K562 (cell line): ENCODE data around the gene RASGRP4. TPM values are rescaled to one million over a fixed set of nuclear protein-coding genes. Genes with fewer than 3 reads are reported as not detected.
"Not testable (repeated sequence)": the region's sequence is repeated elsewhere in the genome, so short reads cannot be mapped to it uniquely, and the experiment has no call there.

Experiments
- ATAC-seq: fragments of 200-7000 bp; cut with Tn5 transposase; 3 replicates; pipeline ENCODE4 v1.9.1; 2020; ENCODE audit warnings: moderate library complexity
- BruUV-seq: library from RNA; stranded (reverse); fragments of 400-500 nt; replicated peaks from 2 replicates; lab custom pipeline; 2021; lab: Mats Ljungman, UMichigan
- CTCF ChIA-PET: fragments of 300-600 bp; formaldehyde crosslinking; extraction: SDS; loops from one replicate; lab custom pipeline; 2021; ENCODE audit warnings: low intra/inter-chr PET ratio; lab: Yijun Ruan, JAX
- POLR2A ChIA-PET: fragments of 300-600, 350-650 bp; sonication (Branson Sonifier 250); formaldehyde crosslinking; extraction: SDS; loops from one replicate; lab custom pipeline; 2021; ENCODE audit warnings: antibody characterized with exemption, inconsistent platforms; lab: Yijun Ruan, JAX
- DNase-seq, 4 experiments: peaks; one replicate each; pipeline versions ENCODE4 v3.0.0 to v3.0.0-alpha.2; 2011 to 2018; ENCODE audit warnings: low spot score in 3 of 4, mixed read lengths in 3 of 4; ENCODE audit errors: extremely low read depth in 1 of 4
- FAIRE-seq: peaks from 2 replicates; lab custom pipeline; 2011; peaks lifted over from hg19 to GRCh38; lab: Jason Lieb, UNC
- H2AFZ ChIP-seq: 2 replicates; pipeline ENCODE4 v1.6.0; 2011; ENCODE audit warnings: low read depth, low read length, control low read depth, inconsistent platforms
- H3K27ac ChIP-seq: fragments of 200-600 bp; 3 replicates; pipeline ENCODE4 v1.8.0; 2011; ENCODE audit warnings: low read depth, mild to moderate bottlenecking, control low read depth, inconsistent platforms, low read length, moderate library complexity, mixed read lengths; ENCODE audit errors: extremely low read depth
- H3K27me3 ChIP-seq, 2 experiments: fragments of 300-600 bp in 1 of 2; 2 replicates in 1 of 2; 3 replicates in 1 of 2; pipeline versions ENCODE4 v1.6.0 to v1.8.0; 2011; ENCODE audit warnings: inconsistent platforms in 2 of 2, low read length in 2 of 2, mild to moderate bottlenecking in 1 of 2, mixed read lengths in 1 of 2, moderate library complexity in 1 of 2; ENCODE audit not compliant: control insufficient read depth in 2 of 2, insufficient read depth in 2 of 2
- H3K36me3 ChIP-seq: fragments of 300-600 bp; 3 replicates; pipeline ENCODE4 v1.8.0; 2011; ENCODE audit warnings: mild to moderate bottlenecking, low read length, inconsistent platforms; ENCODE audit not compliant: control insufficient read depth, insufficient read depth
- H3K4me1 ChIP-seq, 2 experiments: fragments of 200-600 bp in 1 of 2; replicated peaks in 1 of 2; 2 replicates in 1 of 2; 3 replicates in 1 of 2; pipeline versions ENCODE4 v1.5.1 to v1.8.0; 2011; ENCODE audit warnings: inconsistent platforms in 2 of 2, low read length in 2 of 2, mild to moderate bottlenecking in 1 of 2, mixed read lengths in 1 of 2, moderate library complexity in 1 of 2; ENCODE audit not compliant: control insufficient read depth in 2 of 2, insufficient read depth in 2 of 2
- H3K4me2 ChIP-seq: 2 replicates; pipeline ENCODE4 v1.6.1; 2011; ENCODE audit warnings: low read length, control low read depth, inconsistent platforms, mixed read lengths; ENCODE audit not compliant: insufficient read depth
- H3K4me3 ChIP-seq: fragments of 200-600 bp; sonication (generic), shearing (Covaris generic); 2 replicates; pipeline ENCODE4 v1.5.1; 2016; ENCODE audit warnings: control low read depth, inconsistent platforms
- H3K79me2 ChIP-seq: fragments of 200-600 bp; 3 replicates; pipeline ENCODE4 v1.8.0; 2011; ENCODE audit warnings: low read length, inconsistent platforms; ENCODE audit not compliant: control insufficient read depth, insufficient read depth
- H3K9ac ChIP-seq, 2 experiments: 2 replicates each; pipeline versions ENCODE4 v1.6.0 to v1.6.1; 2011; ENCODE audit warnings: low read depth in 2 of 2, low read length in 2 of 2, control low read depth in 1 of 2, inconsistent platforms in 1 of 2, mild to moderate bottlenecking in 1 of 2, mixed read lengths in 1 of 2; ENCODE audit not compliant: insufficient read depth in 1 of 2
- H3K9me1 ChIP-seq: one replicate; pipeline ENCODE4 v1.6.0; 2011; ENCODE audit warnings: inconsistent platforms, mild to moderate bottlenecking, low read length, moderate library complexity; ENCODE audit not compliant: control insufficient read depth, insufficient read depth
- H3K9me3 ChIP-seq: replicated peaks from 2 replicates; pipeline ENCODE4 v1.5.1; 2011; ENCODE audit warnings: low read depth, low read length, inconsistent platforms; ENCODE audit not compliant: control insufficient read depth, insufficient read depth
- H4K20me1 ChIP-seq: replicated peaks from 2 replicates; pipeline ENCODE4 v1.6.1; 2011; ENCODE audit warnings: low read length, inconsistent platforms, mixed read lengths; ENCODE audit not compliant: control insufficient read depth, insufficient read depth
- ARID1B ChIP-seq: fragments of 450-650 bp; IDR thresholded peaks from 2 replicates; pipeline ENCODE4 v1.6.1; 2016; ENCODE audit warnings: antibody characterized with exemption, mild to moderate bottlenecking, inconsistent platforms
- BCOR ChIP-seq: fragments of 450-650 bp; IDR thresholded peaks from 2 replicates; pipeline ENCODE4 v1.6.1; 2016
- CBFA2T2 ChIP-seq: fragments of 450-650 bp; conservative IDR thresholded peaks from 2 replicates; pipeline ENCODE4 v1.6.1; 2017; ENCODE audit warnings: mild to moderate bottlenecking
- CBFA2T3 ChIP-seq: fragments of 450-650 bp; IDR thresholded peaks from 2 replicates; pipeline ENCODE4 v1.6.1; 2017
- DPF2 ChIP-seq: fragments of 450-650 bp; IDR thresholded peaks from 2 replicates; pipeline ENCODE4 v1.6.1; 2016
- KDM1A ChIP-seq, 2 experiments: fragments of 450-650 bp; IDR thresholded peaks; 2 replicates each; pipeline ENCODE4 v1.6.1; 2016; ENCODE audit warnings: mild to moderate bottlenecking in 2 of 2
- NCOR1 ChIP-seq: fragments of 450-650 bp; IDR thresholded peaks from 2 replicates; pipeline ENCODE4 v1.6.1; 2016; ENCODE audit warnings: mild to moderate bottlenecking, moderate library complexity
- TAL1 ChIP-seq: fragments of 450-650 bp; IDR thresholded peaks from 2 replicates; pipeline ENCODE4 v1.6.1; 2016; ENCODE audit warnings: mild to moderate bottlenecking
- TCF3 ChIP-seq: sonication (generic); formaldehyde crosslinking; IDR thresholded peaks from 2 replicates; pipeline ENCODE4 v1.4.0; 2020; ENCODE audit warnings: mild to moderate bottlenecking, missing genetic modification reagents
- WGBS: fragments of 100-300 bp; shearing (Covaris generic); methylation state at CpG from one replicate; pipeline ENCODE4 v1.1.6; 2016; ENCODE audit warnings: low coverage, mixed read lengths; ENCODE audit not compliant: insufficient coverage; ENCODE audit errors: missing lambda C conversion rate; 5-methylcytosine and 5-hydroxymethylcytosine counted together
- in situ Hi-C: fragments of 300-500 bp; cut with MboI; formaldehyde crosslinking; loops from 4 replicates; pipeline ENCODE4 v1.15.0; 2018; ENCODE audit warnings: inconsistent platforms, mixed read lengths
- intact Hi-C: fragments of 100-400 bp; cut with micrococcal nuclease; formaldehyde crosslinking; loops from 2 replicates; pipeline ENCODE4 v1.14.2; 2022
- polyA plus RNA-seq, 8 experiments: library from polyadenylated mRNA; depleted of rRNA in 4 of 8; stranded (reverse) in 5 of 8; unstranded in 3 of 8; fragments of >200 nt; fragmentation: Nextera tagmentation in 2 of 8; fragmentation: Illumina TruSeq in 1 of 8; extraction: Ambion mirVana in 2 of 8; extraction: Trizol in 1 of 8; gene quantifications; 2 replicates each; pipeline versions ENCODE4 v1.2.1 to v1.2.3, GENCODE V29; 2011 to 2014; ENCODE audit warnings: inconsistent platforms in 1 of 8, missing spikeins in 1 of 8
- total RNA-seq, 7 experiments: library from RNA; depleted of rRNA in 6 of 7; stranded (reverse); fragments of >200 nt in 6 of 7; fragmentation: Illumina TruSeq in 2 of 7; extraction: Trizol in 2 of 7; gene quantifications; 2 replicates each; pipeline versions ENCODE4 v1.2.1 to v1.2.3, GENCODE V29; 2011 to 2021; ENCODE audit warnings: low replicate concordance in 1 of 7

Gene RASGRP4
- total and polyA plus RNA-seq, 9 of the 15 experiments (the other 6 are each of a cell fraction or from before 2014, with no cell fraction given), result 0.39 to 4.6 (median 3.8) TPM

DNA sequence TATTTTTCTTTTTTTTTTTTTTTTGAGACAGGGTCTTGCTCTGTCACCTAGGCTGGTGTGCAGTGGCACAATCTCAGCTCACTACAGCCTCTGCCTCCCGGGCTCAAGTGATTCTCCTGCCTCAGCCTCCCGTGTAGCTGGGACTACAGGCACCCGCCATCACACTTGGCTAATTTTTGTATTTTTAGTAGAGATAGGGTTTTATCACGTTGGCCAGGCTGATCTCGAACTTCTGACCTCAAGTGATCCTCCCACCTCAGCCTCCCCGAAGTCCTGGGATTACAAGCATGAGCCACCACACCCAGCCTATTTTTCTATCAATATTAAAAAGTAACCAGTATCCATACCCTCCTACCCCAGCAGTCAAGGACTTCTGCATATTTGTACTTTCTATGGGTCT is 15.6 kb downstream of the RASGRP4 start:
- H3K4me3 ChIP-seq, H3K27ac ChIP-seq, BruUV-seq, H2AFZ ChIP-seq, H3K79me2 ChIP-seq, CTCF ChIA-PET, H3K4me2 ChIP-seq, H4K20me1 ChIP-seq, H3K27me3 ChIP-seq, in situ Hi-C loops, H3K9me3 ChIP-seq, FAIRE-seq, H3K9me1 ChIP-seq, ATAC-seq: not testable (repeated sequence)
- intact Hi-C loops, result loop anchor here (5.0 kb wide), 1 partner anchor 97 kb away; no protein-coding TSS in a partner anchor
- Histone ChIP-seq H3K9ac (peak overlapping the region in 1 of 2 experiments; percentile 81; a peak in 1 of 4 replicates), H3K36me3 (peaks cover 18% of the 10 kb centered on the region; the same call in 2 of the 3 replicates), H3K4me1 (peaks cover 29 to 48% of the 10 kb centered on the region in 2 experiments; a peak in 4 of 5 replicates)
- peak in 1 of 4 experiments; percentile 47 for DNase-seq
- TF ChIP-seq CBFA2T3 (peak; percentile 82), ARID1B (peak; percentile 69), BCOR (peak; percentile 31; the same call in 1 of the 2 replicates), TCF3 (CRISPR knock-in tag) (peak; percentile 39), DPF2 (peak; percentile 42; the same call in 1 of the 2 replicates), CBFA2T2 (peak; percentile 63), NCOR1 (peak; percentile 65), TAL1 (peak; percentile 61; the same call in 1 of the 2 replicates), KDM1A (IDR thresholded peaks at IDR 0.05) (0 out of 4 replicates have a peak, but pooled peaks of 1 of the 2 experiments have one; percentile 10)
- POLR2A ChIA-PET, result interaction anchor here (1.0 to 1.2 kb wide), 2 partner anchors 17 to 129 kb away, joined by 4 read pairs; no protein-coding TSS in a partner anchor
- 8% methylated on average over 5 of the region's 6 CpGs for WGBS
